VCaP (cell line): ENCODE measurements around the gene MRPS18A.

Experiments
- H3K27ac ChIP-seq: fragments of 450-650 bp; 2 replicates; pipeline ENCODE4 v1.5.1; 2017
- TF ChIP-seq, protein P1 (sequence below): fragments of 450-650 bp; conservative IDR thresholded peaks from 2 replicates; pipeline ENCODE4 v1.5.1; 2017; ENCODE audit warnings: mild to moderate bottlenecking, moderate library complexity

MRPS18A gene

DNA sequence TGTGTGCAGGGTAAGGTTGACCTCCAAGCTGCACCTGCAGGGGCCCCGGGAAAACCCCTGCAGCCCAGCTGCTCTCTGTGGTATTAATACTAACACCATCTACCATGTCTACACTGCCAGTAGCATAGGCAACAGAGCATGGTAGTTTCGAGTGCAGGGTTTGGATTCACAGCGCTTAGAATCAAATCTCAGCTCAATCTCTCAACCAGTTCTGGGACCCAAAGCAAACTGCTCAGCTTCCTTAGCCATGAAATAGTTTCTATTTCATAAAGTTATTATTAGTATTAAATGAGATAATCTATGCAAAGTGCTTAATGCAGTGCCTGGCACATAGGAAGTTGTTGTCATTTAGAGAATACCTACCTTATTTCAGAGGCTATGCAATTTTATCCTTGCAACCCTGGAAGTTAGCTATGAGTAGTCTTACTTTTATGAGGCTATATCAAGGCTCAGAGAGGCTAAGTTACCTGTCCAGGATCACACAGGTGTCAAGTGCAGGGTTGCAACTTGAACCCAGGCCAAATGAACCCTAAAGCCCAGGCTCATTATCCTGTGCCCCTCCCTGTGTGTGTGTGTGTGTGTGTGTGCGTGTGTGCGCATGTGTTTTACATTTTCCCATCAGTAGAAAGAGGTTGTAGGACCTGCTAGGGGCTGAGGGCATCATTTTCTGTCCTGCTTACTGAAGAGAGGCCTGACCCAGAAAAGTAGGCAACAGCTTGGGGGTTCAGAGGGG lies 27.6 kb upstream of the MRPS18A start:
- TF ChIP-seq, protein P1, sequence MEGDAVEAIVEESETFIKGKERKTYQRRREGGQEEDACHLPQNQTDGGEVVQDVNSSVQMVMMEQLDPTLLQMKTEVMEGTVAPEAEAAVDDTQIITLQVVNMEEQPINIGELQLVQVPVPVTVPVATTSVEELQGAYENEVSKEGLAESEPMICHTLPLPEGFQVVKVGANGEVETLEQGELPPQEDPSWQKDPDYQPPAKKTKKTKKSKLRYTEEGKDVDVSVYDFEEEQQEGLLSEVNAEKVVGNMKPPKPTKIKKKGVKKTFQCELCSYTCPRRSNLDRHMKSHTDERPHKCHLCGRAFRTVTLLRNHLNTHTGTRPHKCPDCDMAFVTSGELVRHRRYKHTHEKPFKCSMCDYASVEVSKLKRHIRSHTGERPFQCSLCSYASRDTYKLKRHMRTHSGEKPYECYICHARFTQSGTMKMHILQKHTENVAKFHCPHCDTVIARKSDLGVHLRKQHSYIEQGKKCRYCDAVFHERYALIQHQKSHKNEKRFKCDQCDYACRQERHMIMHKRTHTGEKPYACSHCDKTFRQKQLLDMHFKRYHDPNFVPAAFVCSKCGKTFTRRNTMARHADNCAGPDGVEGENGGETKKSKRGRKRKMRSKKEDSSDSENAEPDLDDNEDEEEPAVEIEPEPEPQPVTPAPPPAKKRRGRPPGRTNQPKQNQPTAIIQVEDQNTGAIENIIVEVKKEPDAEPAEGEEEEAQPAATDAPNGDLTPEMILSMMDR, result no peak
- H3K27ac ChIP-seq, result no peak overlapping the region

DNA sequence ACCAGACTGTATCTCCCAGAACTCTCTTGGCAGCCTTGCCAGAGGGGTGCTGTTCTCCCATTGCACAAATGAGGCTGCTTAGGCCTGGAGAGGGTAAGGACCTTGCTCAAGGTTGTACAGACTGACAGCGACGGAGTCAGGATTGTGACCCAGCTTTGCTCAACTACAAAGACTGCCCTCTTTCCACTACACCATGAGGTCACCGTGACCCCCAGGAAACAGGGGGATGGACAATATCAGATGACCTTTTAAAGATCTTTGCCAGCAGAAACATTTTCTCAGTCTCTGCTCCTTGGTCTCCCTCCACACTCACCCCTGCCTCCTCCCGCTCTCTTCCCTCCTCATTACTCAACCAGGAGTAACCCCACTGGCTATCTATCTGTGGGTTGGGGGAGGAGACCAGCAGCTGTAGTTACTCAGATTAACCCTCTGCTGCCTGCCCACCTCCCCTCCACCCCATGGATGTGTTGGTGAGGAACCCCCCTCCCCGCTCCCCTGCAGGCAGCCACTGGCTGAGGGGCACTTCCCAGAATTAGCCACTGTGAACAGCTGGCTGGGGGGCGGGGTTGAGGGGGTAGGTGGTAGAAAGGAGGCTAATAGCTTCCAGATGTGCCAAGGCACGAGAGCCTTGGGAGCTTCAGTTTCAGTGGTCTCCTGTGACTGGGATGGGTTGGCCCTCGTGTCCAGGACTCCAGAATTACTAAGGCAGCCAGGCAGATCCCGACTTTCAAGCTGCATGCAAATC lies 26.9 kb upstream of the MRPS18A start:
- no peak overlapping the region for H3K27ac ChIP-seq
- TF ChIP-seq, protein P1, result no peak

DNA sequence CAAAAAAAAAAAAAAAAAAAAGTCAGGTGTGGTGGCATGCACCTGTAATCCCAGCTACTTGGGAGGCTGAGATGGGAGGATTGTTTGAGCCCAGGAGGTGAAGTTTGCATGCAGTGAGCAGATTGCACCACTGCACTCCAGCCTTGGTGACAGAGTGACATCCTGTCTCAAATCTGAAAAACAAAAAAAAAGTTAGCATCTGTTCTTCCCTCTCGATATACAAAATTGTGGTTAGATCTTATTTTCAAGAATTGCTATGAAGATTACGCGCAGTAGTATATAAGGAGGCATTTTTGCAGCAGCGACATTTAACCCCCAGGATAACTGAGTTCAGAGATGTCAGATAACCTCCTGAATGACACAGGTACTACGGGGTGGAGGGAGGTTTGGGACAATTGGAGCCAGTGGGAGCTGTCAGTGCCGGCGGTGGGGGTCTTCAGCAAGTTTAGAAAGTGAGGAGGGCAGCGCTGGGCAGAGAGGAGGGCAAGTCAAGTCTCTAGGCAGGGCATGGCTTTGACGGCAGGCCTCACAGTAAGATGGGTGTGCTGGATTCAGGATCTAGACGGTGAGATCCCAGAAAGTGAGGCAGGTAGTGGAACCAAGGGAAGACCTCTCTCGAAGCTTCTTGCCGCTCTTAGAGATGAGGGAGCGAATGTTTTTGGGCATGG lies 26.2 kb upstream of the MRPS18A start:
- no peak overlapping the region for H3K27ac ChIP-seq
- TF ChIP-seq, protein P1, result no peak

DNA sequence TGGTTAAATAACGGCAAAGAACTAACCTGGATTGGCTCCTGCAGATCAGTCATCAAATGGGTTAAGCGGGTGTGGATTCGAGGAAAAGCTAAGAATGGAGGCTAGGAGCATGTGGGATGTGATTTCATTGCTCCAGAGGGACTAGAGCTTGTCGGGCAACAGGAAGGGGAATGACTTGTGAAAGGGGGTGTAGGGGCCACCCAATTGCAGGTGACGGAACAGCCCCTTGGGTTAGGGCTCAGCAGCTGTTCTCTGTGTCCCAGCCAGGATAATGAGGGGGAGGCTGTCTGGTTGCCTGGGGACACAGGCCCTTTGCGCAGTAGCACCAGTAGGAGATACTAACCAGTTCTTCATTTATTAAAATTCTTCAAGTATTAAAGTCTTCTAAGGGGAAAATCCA lies 25.0 kb upstream of the MRPS18A start:
- TF ChIP-seq, protein P1, result no peak
- H3K27ac ChIP-seq, result no peak overlapping the region

DNA sequence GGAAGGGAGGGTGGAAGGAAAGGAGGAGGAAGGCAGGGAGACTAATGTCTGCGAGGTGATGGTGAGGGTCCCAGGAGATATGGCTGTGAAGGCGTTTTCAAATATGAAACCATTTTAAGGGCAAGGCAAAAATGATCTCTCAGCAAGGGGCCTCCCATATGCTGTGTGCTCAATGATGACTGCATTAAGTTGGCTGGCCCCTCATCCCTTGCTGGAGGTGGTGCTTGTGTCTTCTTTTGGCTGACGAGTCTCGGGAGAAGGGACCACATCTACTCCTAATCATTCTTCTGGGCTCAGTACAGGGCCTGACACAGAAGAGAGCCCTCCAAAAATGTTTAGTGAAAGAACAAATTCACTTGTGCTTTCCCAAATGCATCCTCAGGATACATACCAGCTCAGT lies 23.0 kb upstream of the MRPS18A start:
- TF ChIP-seq, protein P1, result no peak

DNA sequence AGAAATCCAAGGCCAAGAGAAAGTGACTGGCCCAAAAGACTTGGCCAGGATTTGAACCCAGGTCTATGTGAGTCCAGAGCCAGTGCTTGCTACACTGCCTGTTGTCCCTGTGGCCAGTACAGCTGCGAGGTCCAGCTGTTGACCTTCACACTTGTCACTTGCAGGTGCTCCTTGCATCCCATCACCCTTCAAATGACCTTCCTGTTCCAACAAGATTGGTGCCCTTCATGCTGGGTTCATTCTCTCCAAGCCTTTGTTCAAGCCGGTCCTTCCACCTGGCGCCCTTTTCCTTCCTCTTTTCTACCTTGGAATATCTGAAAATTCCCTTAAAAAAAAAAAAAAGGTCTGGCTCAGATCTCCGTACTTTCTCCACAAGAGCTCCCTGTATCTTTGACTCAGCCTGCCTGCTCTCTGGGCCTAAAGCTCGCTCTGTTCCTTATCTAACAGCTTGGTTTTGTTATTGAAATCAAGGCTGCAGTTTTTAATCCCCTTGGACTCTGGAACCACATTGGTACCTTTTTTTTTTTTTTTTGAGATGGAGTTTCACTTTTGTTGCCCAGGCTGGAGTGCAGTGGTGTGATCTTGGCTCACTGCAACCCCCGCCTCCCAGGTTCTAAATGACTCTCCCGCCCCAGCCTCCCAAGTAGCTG lies 22.2 kb upstream of the MRPS18A start:
- no peak overlapping the region for H3K27ac ChIP-seq
- TF ChIP-seq, protein P1, result no peak

More for the DNA sequence above, 23.0 kb upstream of the MRPS18A start:
- H3K27ac ChIP-seq, result no peak overlapping the region
